CD14-positive monocyte (primary cell): ENCODE data around the gene PABPC1L. TPM values are rescaled to one million over a fixed set of nuclear protein-coding genes. Genes with fewer than 3 reads are reported as not detected.
A peak's percentile ranks its signal among the peaks of the same experiment; 100 is the strongest.

Experiments used
- DNase-seq, 3 donors: peaks; one replicate each; pipeline ENCODE4 v3.0.0-alpha.2; 2011 to 2022
- H2AFZ ChIP-seq: 2 replicates; pipeline ENCODE4 v1.6.0; 2012; ENCODE audit warnings: mild to moderate bottlenecking, low read depth, low read length, inconsistent platforms; ENCODE audit not compliant: insufficient read depth, poor library complexity, severe bottlenecking
- H3K27ac ChIP-seq, 2 donors: 1 replicate in 1 of 2; 2 replicates in 1 of 2; pipeline ENCODE4 v1.5.1; 2012 to 2013; ENCODE audit warnings: low read length in 2 of 2, control low read depth in 1 of 2, inconsistent platforms in 1 of 2, low read depth in 1 of 2, mild to moderate bottlenecking in 1 of 2
- H3K27me3 ChIP-seq, 2 donors: one replicate each; pipeline versions ENCODE4 v1.6.0 to v1.6.1; 2011 to 2013; ENCODE audit warnings: low read length in 2 of 2; ENCODE audit not compliant: control insufficient read depth in 2 of 2, insufficient read depth in 2 of 2
- H3K36me3 ChIP-seq, 2 donors: replicated peaks in 1 of 2; 1 replicate in 1 of 2; 2 replicates in 1 of 2; pipeline versions ENCODE4 v1.5.1 to v1.6.1; 2012 to 2013; ENCODE audit warnings: low read length in 2 of 2, control low read depth in 1 of 2, inconsistent platforms in 1 of 2, mild to moderate bottlenecking in 1 of 2; ENCODE audit not compliant: insufficient read depth in 2 of 2, control insufficient read depth in 1 of 2
- H3K4me1 ChIP-seq, 2 donors: 1 replicate in 1 of 2; 2 replicates in 1 of 2; pipeline versions ENCODE4 v1.5.1 to v1.6.1; 2012 to 2013; ENCODE audit warnings: low read length in 2 of 2, control low read depth in 1 of 2, inconsistent platforms in 1 of 2, mild to moderate bottlenecking in 1 of 2, moderate library complexity in 1 of 2; ENCODE audit not compliant: insufficient read depth in 2 of 2, control insufficient read depth in 1 of 2
- H3K4me2 ChIP-seq: replicated peaks from 2 replicates; pipeline ENCODE3; 2012; ENCODE audit warnings: low read length, moderate library complexity, mild to moderate bottlenecking; ENCODE audit not compliant: poor library complexity, severe bottlenecking; ENCODE audit errors: extremely low read depth
- H3K4me3 ChIP-seq, 3 experiments: fragments of 200-600 bp in 1 of 3; sonication (generic) in 1 of 3; replicated peaks in 1 of 3; 1 replicate in 2 of 3; 2 replicates in 1 of 3; pipeline ENCODE4 v1.5.1; 2011 to 2013; ENCODE audit warnings: low read length in 3 of 3, mild to moderate bottlenecking in 3 of 3, control low read depth in 2 of 3, low read depth in 2 of 3, inconsistent platforms in 1 of 3, moderate library complexity in 1 of 3
- H3K79me2 ChIP-seq: 2 replicates; pipeline ENCODE4 v1.6.0; 2012; ENCODE audit warnings: mild to moderate bottlenecking, control low read depth, inconsistent platforms, low read length, moderate library complexity; ENCODE audit not compliant: insufficient read depth
- H3K9ac ChIP-seq: 2 replicates; pipeline ENCODE4 v1.6.0; 2017; ENCODE audit warnings: low read length, mild to moderate bottlenecking; ENCODE audit not compliant: insufficient read depth, poor library complexity, severe bottlenecking
- H3K9me3 ChIP-seq, 2 donors: replicated peaks in 1 of 2; 1 replicate in 1 of 2; 2 replicates in 1 of 2; pipeline versions ENCODE4 v1.5.1 to v1.6.1; 2012 to 2013; ENCODE audit warnings: low read length in 2 of 2, control low read depth in 1 of 2; ENCODE audit not compliant: control insufficient read depth in 1 of 2, insufficient read depth in 1 of 2
- H4K20me1 ChIP-seq: 2 replicates; pipeline ENCODE4 v1.6.0; 2012; ENCODE audit warnings: mild to moderate bottlenecking, low read length, control low read depth, moderate library complexity; ENCODE audit not compliant: insufficient read depth
- H3K27ac Mint-ChIP-seq, 7 donors: one replicate each; pipeline ENCODE4 v1.8.0; 2020; ENCODE audit warnings: mild to moderate bottlenecking in 7 of 7, mixed read lengths in 7 of 7, moderate library complexity in 6 of 7, inconsistent platforms in 2 of 7
- H3K27me3 Mint-ChIP-seq, 3 donors: one replicate each; pipeline ENCODE4 v1.8.0; 2021 to 2022; ENCODE audit warnings: low read depth in 3 of 3, mild to moderate bottlenecking in 3 of 3, mixed read lengths in 3 of 3, moderate library complexity in 3 of 3, inconsistent platforms in 1 of 3
- H3K36me3 Mint-ChIP-seq, 2 donors: one replicate each; pipeline ENCODE4 v1.8.0; 2020; ENCODE audit warnings: mixed read lengths in 2 of 2, inconsistent platforms in 1 of 2, mild to moderate bottlenecking in 1 of 2
- H3K4me1 Mint-ChIP-seq: one replicate; pipeline ENCODE4 v1.8.0; 2020; ENCODE audit warnings: mild to moderate bottlenecking, mixed read lengths
- H3K4me3 Mint-ChIP-seq, 2 donors: one replicate each; pipeline ENCODE4 v1.8.0; 2020; ENCODE audit warnings: mild to moderate bottlenecking in 2 of 2, mixed read lengths in 2 of 2, moderate library complexity in 1 of 2
- H3K9me3 Mint-ChIP-seq, 7 donors: one replicate each; pipeline ENCODE4 v1.8.0; 2020 to 2022; ENCODE audit warnings: mixed read lengths in 7 of 7, mild to moderate bottlenecking in 6 of 7, moderate library complexity in 6 of 7, inconsistent platforms in 2 of 7
- CTCF ChIP-seq: fragments of 200-600 bp; IDR thresholded peaks from one replicate; pipeline ENCODE4 v1.8.0; 2022; ENCODE audit warnings: antibody characterized with exemption, mild to moderate bottlenecking
- WGBS: methylation state at CpG from one replicate; pipeline ENCODE4 v1.1.5; 2013; ENCODE audit warnings: missing lambda C conversion rate; ENCODE audit not compliant: insufficient coverage; 5-methylcytosine and 5-hydroxymethylcytosine counted together
- intact Hi-C, 2 donors: fragments of 100-400 bp; cut with micrococcal nuclease; formaldehyde crosslinking; loops; one replicate each; pipeline versions ENCODE4 v1.15.0 to v1.15.1; 2023
- polyA plus RNA-seq, 3 donors: library from polyadenylated mRNA; depleted of rRNA in 1 of 3; unstranded in 2 of 3; stranded (reverse) in 1 of 3; fragments of 300-500 nt in 2 of 3; fragments of >200 nt in 1 of 3; fragmentation: Illumina TruSeq in 2 of 3; gene quantifications; 1 replicate in 2 of 3; 2 replicates in 1 of 3; pipeline ENCODE4 v1.2.3, GENCODE V29; 2012 to 2021

PABPC1L gene
- polyA plus RNA-seq, 3 donors, result 0.21 to 69.1 TPM; not detected in 1

- intact Hi-C loops, result no loop called here
- no peak overlapping the region for H3K4me2 ChIP-seq
- no peak for TF ChIP-seq CTCF
- Mint-ChIP-seq H3K27me3 (peaks cover 0 to 4% (median 0%) of the 10 kb centered on the region in 3 donors), H3K4me3 (no peak overlapping the region), H3K4me1 (no peaks in the 10 kb centered on the region), H3K27ac (no peak overlapping the region), H3K36me3 (peaks cover 57 to 64% of the 10 kb centered on the region in 2 donors), H3K9me3 (no peaks in the 10 kb centered on the region)
- H3K27me3 ChIP-seq, result no peaks in the 10 kb centered on the region
- WGBS, result 100% methylated on average over 6 of the region's 8 CpGs
- H3K4me1 ChIP-seq, result no peaks in the 10 kb centered on the region
- H3K27ac ChIP-seq, result no peak overlapping the region
- no peak overlapping the region for H2AFZ ChIP-seq
- peaks cover 32 to 53% of the 10 kb centered on the region in 2 donors for H3K36me3 ChIP-seq
- no peak for DNase-seq
- H4K20me1 ChIP-seq, result no peaks in the 10 kb centered on the region
- no peaks in the 10 kb centered on the region for H3K79me2 ChIP-seq
- no peaks in the 10 kb centered on the region for H3K9me3 ChIP-seq
- H3K9ac ChIP-seq, result no peak overlapping the region
- H3K4me3 ChIP-seq, result no peak overlapping the region
These were observed 23.1 kb downstream of the PABPC1L start for GRCh38 chr20:44932916-44933315.

DNA sequence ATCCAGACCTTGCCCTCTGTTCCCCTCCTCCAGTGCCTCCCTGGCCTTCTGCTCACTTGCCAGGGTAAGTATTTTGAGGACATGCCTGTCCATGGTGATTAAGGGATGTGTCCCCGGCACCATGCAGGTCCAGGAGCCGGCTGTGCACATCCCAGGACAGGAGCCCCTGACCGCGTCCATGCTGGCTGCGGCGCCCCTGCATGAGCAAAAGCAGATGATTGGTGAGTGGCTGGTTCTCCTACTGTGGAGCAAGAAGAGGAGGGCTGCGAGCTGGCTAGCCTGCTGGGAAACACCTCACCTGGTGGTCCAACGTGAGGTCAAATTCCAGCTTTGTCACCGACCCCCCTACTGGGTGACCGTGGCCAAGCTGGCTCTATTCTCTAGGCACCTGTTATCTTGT, 26.6 kb downstream of the PABPC1L start:
- Histone ChIP-seq H3K4me3 (no peak overlapping the region), H3K9ac (no peak overlapping the region), H2AFZ (no peak overlapping the region), H3K27ac (no peak overlapping the region), H3K79me2 (no peaks in the 10 kb centered on the region), H3K36me3 (peaks cover 55 to 89% of the 10 kb centered on the region in 2 donors), H3K4me2 (no peak overlapping the region), H4K20me1 (no peaks in the 10 kb centered on the region), H3K4me1 (no peaks in the 10 kb centered on the region), H3K27me3 (no peaks in the 10 kb centered on the region), H3K9me3 (no peaks in the 10 kb centered on the region)
- WGBS, result 93% methylated on average over 3 of the region's 10 CpGs
- Mint-ChIP-seq H3K4me3 (no peak overlapping the region), H3K4me1 (no peaks in the 10 kb centered on the region), H3K27ac (peak overlapping the region in 1 of 7 donors; percentile 61), H3K36me3 (peaks cover 69 to 79% of the 10 kb centered on the region in 2 donors), H3K27me3 (no peaks in the 10 kb centered on the region), H3K9me3 (no peaks in the 10 kb centered on the region)
- intact Hi-C loops, result no loop called here
- no peak for DNase-seq
- TF ChIP-seq CTCF, result no peak
